HCT116 (cell line): ENCODE data around the gene BTBD18.

ENCODE experiments used
- ATF3 ChIP-seq: IDR thresholded peaks from 2 replicates; pipeline ENCODE4 v1.6.1; 2012
- CTCF ChIP-seq, 3 experiments: fragments of 200-600 bp in 1 of 3; sonication (generic) in 1 of 3; IDR thresholded peaks in 2 of 3; conservative IDR thresholded peaks in 1 of 3; 2 replicates each; pipeline ENCODE4 v1.5.1; 2012 to 2017; ENCODE audit warnings: low read depth in 2 of 3, low read length in 2 of 3, antibody characterized with exemption in 1 of 3, borderline replicate concordance in 1 of 3, control low read depth in 1 of 3, mild to moderate bottlenecking in 1 of 3, mixed read lengths in 1 of 3, mixed run types in 1 of 3, moderate library complexity in 1 of 3; ENCODE audit not compliant: insufficient read depth in 1 of 3
- EZH2 ChIP-seq: fragments of 200-600 bp; sonication (generic); IDR thresholded peaks from 2 replicates; pipeline ENCODE4 v1.6.1; 2017; ENCODE audit warnings: antibody characterized with exemption, mixed run types
- EZH2phosphoT487 ChIP-seq: fragments of 200-600 bp; IDR thresholded peaks from 2 replicates; pipeline ENCODE4 v1.6.1; 2018; ENCODE audit warnings: antibody characterized with exemption, borderline replicate concordance
- POLR2A ChIP-seq: IDR thresholded peaks from 2 replicates; pipeline ENCODE4 v1.7.0; 2011; ENCODE audit warnings: borderline replicate concordance; ENCODE audit not compliant: insufficient read depth, insufficient read length; ENCODE audit errors: extremely low read depth
- POLR2AphosphoS5 ChIP-seq: IDR thresholded peaks from 2 replicates; pipeline ENCODE4 v1.6.1; 2011; ENCODE audit warnings: mild to moderate bottlenecking, low read depth, low read length, moderate library complexity
- REST ChIP-seq: IDR thresholded peaks from 2 replicates; pipeline ENCODE4 v1.6.1; 2012; ENCODE audit warnings: low read depth
- SIN3A ChIP-seq: IDR thresholded peaks from 2 replicates; pipeline ENCODE4 v1.6.1; 2012; ENCODE audit warnings: low read depth
- YY1 ChIP-seq: IDR thresholded peaks from 2 replicates; pipeline ENCODE4 v1.6.1; 2011; ENCODE audit warnings: low read length, low read depth, moderate library complexity, mild to moderate bottlenecking; ENCODE audit not compliant: insufficient replicate concordance; ENCODE audit errors: extremely low read depth
- ZNF274 ChIP-seq: fragments of 200-500 bp; sonication (Bioruptor generic); IDR thresholded peaks from 2 replicates; pipeline ENCODE4 v1.6.1; 2014; ENCODE audit warnings: mild to moderate bottlenecking, low read depth, low read length, inconsistent platforms

- no peak for TF ChIP-seq REST
- no peak for TF ChIP-seq ATF3
- TF ChIP-seq CTCF (IDR thresholded peaks at IDR 0.05 in 2 of 3, conservative IDR thresholded peaks at IDR 0.05 in 1 of 3; ENCODE audit: borderline replicate concordance in 1 of 3, insufficient read depth in 1 of 3, low read depth in 2 of 3, low read length in 2 of 3), result no peak
- no peak for TF ChIP-seq SIN3A
- no peak for TF ChIP-seq EZH2phosphoT487
- no peak for TF ChIP-seq POLR2A
- no peak for TF ChIP-seq YY1
- no peak for TF ChIP-seq EZH2
- no peak for TF ChIP-seq POLR2AphosphoS5
- TF ChIP-seq ZNF274, result no peak
These were observed 41.9 kb upstream of the BTBD18 start for GRCh38 chr11:57793351-57794115.
